Activated naive CD8-positive, alpha-beta T cell treated with anti-CD3 and anti-CD28 coated beads for 36 hours (primary cell): ENCODE data around the gene USP14. TPM values are rescaled to one million over a fixed set of nuclear protein-coding genes. Genes with fewer than 3 reads are reported as not detected.
"Not testable (repeated sequence)": the region's sequence is repeated elsewhere in the genome, so short reads cannot be mapped to it uniquely, and the experiment has no call there.

ENCODE experiments used
- DNase-seq: peaks from one replicate; pipeline ENCODE4 v3.0.0; 2021
- H3K27ac Mint-ChIP-seq: one replicate; pipeline ENCODE4 v1.8.0; 2022; ENCODE audit warnings: mild to moderate bottlenecking, moderate library complexity, mixed read lengths
- H3K27me3 Mint-ChIP-seq: one replicate; pipeline ENCODE4 v1.8.0; 2022; ENCODE audit warnings: mild to moderate bottlenecking, mixed read lengths
- H3K36me3 Mint-ChIP-seq: one replicate; pipeline ENCODE4 v1.8.0; 2021; ENCODE audit warnings: mild to moderate bottlenecking, mixed read lengths
- H3K4me1 Mint-ChIP-seq: one replicate; pipeline ENCODE4 v1.8.0; 2021; ENCODE audit warnings: mixed read lengths
- H3K4me3 Mint-ChIP-seq: one replicate; pipeline ENCODE4 v1.8.0; 2022; ENCODE audit warnings: mild to moderate bottlenecking, moderate library complexity, mixed read lengths
- H3K9me3 Mint-ChIP-seq: one replicate; pipeline ENCODE4 v1.8.0; 2022; ENCODE audit warnings: mixed read lengths
- total RNA-seq, 2 experiments: library from RNA; stranded (reverse); gene quantifications; one replicate each; pipeline ENCODE4 v1.2.3, GENCODE V29; 2021

Gene USP14
- total RNA-seq, 2 experiments from 2014 or later: 116 to 121 TPM

DNA sequence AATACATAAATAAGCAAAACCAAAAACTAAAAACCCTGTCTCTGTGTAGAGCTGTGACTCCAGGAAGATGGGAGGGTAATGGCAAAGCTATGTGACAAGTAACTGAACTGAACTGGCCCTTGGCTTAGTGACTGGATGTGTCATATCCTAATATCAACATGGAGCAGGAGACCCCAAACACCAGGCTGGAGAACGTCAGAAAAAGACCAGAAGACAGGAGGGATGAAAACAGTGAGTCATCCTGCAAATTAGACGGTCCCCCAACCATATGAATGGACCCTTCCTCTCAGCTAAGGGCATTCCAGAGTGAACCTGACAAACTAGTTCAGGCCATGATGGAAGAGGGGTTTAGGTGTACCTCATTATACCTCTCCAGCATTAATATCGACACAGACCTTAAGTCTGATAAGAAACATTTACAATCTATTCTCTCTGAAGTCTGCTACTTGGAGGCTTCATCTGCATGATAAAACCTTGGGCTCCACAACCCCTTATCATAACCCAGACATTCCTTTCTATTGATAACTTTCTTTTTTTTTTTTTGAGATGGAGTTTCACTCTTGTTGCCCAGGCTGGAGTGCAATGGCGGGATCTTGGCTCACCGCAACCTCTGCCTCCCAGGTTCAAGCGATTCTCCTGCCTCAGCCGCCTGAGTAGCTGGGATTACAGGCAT is 15.6 kb upstream of the USP14 start:
- H3K4me3 Mint-ChIP-seq, DNase-seq, H3K9me3 Mint-ChIP-seq, H3K27me3 Mint-ChIP-seq, H3K36me3 Mint-ChIP-seq, H3K27ac Mint-ChIP-seq, H3K4me1 Mint-ChIP-seq: not testable (repeated sequence)

DNA sequence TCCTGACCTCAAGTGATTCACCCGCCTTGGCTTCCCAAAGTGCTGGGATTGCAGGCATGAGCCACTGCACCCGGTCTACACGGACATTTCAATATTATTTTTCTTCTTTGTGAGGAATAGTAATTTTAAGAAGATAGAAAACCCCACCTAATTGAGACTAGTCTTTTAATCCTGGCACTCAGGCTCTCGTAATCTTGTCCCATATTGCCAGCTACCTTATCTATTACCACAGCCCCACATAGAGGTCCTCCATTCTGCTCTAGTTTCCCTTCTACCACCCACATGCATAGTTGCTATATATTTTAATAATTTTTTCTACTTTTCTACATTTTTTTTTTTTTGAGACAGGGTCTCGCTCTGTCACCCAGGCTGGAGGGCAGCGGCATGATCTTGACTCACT is 9.5 kb upstream of the USP14 start:
- H3K9me3 Mint-ChIP-seq: no peaks in the 10 kb centered on the region

DNA sequence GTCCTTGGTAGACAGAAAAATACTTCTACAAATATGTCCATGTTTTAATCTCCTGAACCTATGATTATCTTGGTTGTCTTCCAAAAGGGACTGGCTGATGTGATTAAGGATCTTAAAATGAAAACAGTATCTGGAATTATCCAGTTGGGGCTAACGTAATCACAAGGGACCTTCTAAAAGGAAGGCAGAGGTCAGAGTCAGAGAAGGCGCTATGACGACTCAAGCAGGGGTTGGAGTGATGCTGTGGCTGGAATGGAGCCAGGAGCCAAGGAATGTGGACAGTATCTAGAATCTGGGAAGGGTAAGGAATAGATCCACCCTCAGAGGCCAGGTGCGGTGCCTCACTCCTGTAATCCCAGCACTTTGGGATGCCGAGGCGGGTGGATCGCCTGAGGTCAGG is 4.2 kb upstream of the USP14 start:
- Mint-ChIP-seq H3K4me3 (no peak overlapping the region), H3K36me3 (no peaks in the 10 kb centered on the region), H3K4me1 (peaks cover 5% of the 10 kb centered on the region), H3K9me3 (no peaks in the 10 kb centered on the region), H3K27me3 (peaks cover 4% of the 10 kb centered on the region), H3K27ac (no peak overlapping the region)
- DNase-seq: no peak

More for the DNA sequence above, 9.5 kb upstream of the USP14 start:
- Mint-ChIP-seq H3K27ac (no peak overlapping the region), H3K4me1 (no peaks in the 10 kb centered on the region), H3K36me3 (no peaks in the 10 kb centered on the region), H3K27me3 (peaks cover 8% of the 10 kb centered on the region), H3K4me3 (no peak overlapping the region)
- DNase-seq: no peak

DNA sequence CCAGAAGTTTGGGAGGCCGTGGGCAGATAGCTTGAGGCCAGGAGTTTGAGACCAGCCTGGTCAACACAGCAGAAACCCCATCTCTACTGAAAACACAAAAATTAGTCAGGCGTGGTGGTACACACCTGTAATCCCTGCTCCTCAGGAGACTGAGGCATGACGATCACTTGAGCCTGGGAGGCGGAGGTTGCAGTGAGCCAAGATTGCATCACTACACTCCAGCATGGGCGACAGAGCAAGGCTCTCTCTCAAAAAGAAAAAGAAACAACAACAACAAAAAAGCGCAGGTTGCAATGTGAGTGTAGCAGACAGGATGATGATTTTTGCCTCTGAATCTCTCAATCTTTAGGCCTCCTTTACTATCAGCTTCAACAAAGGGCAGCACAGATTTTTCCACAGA is 2.7 kb upstream of the USP14 start:
- no peaks in the 10 kb centered on the region for H3K27me3 Mint-ChIP-seq
- no peak overlapping the region for H3K4me3 Mint-ChIP-seq
- H3K9me3 Mint-ChIP-seq: no peaks in the 10 kb centered on the region
- peaks cover 3% of the 10 kb centered on the region for H3K36me3 Mint-ChIP-seq
- H3K27ac Mint-ChIP-seq: no peak overlapping the region
- DNase-seq: no peak
- H3K4me1 Mint-ChIP-seq: peaks cover 11% of the 10 kb centered on the region

DNA sequence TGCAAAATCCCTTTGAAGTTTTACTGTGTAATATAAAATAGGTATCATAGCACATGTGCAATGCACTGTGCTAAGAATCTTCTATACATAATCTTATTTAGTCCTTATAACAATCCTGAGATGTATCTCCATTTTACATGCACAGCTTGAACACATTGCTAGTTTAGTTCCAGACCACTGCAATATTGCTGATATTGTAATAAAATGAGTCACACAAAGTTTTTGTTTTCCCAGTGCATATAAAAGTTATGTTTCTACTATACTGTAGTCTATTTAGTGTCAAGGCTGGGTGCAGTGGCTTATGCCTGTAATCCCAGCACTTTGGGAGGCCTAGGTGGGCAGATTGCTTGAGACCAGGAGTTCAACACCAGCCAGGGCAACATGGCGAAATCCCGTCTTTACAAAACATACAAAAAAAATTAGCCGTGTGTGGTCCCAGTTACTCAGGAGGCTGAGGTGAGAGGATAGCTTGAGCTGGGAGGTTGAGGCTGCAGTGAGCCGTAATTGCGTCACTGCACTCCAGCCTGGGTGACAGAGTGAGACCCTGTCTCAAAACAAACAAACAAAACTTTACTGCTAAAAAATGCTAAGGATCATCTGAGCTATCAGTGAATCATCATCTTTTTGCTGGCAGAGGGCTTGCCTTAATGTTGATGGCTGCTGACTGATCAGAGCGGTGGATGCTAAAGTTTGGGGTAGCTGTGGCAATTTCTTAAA is 1.7 kb upstream of the USP14 start:
- no peak overlapping the region for H3K4me3 Mint-ChIP-seq
- H3K9me3 Mint-ChIP-seq: no peaks in the 10 kb centered on the region
- no peaks in the 10 kb centered on the region for H3K27me3 Mint-ChIP-seq
- peaks cover 19% of the 10 kb centered on the region for H3K4me1 Mint-ChIP-seq
- DNase-seq: no peak
- no peak overlapping the region for H3K27ac Mint-ChIP-seq
- peaks cover 7% of the 10 kb centered on the region for H3K36me3 Mint-ChIP-seq

DNA sequence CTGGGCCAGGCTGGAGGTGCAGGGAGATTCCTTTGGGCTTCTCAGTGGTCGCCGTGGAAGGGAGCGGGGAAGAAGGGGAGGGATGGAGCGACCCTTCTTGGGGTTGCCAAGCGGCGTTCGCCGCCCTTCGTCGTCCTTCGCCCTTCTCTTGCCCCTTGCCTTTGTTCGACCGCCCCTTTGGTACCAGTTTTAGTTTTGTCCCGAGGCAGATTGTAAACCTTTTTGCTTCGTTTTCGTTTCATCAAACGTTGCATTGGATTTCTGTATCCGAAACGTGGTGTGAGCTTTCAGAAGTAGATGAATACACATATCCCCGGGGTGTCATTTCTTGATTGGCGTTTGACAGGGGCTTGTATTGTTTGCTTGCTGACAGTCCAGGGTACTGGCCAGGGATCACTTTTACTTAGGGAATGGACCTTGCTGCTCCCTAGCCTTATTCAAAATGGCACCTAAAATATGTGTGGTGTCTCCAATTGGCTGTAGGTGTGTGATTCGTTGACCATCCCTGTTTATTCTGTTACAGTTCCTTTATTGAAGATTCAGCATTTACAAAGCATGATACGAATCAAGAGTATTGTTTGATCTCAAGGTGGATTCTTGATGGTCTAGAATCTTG is 788 bp downstream of the USP14 start:
- no peak for DNase-seq
- H3K4me3 Mint-ChIP-seq: peak overlapping the region; percentile 95

DNA sequence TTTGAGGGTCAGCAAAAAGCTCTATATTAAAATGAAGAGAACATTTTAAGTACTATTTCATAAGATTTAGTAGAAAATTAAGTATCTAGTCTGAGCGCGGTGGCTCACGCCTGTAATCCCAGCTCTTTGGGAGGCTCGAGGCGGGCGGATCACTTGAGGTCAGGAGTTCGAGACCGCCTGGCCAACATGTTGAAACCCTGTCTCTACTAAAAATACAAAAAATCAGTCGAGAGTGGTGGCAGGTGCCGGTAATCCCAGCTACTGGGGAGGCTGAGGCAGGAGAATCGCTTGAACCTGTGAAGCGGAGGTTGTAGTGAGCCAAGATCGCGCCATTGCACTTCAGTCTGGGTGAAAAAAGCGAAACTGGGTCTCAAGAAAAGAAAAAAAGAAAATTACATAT is 1.6 kb downstream of the USP14 start:
- no peaks in the 10 kb centered on the region for H3K27me3 Mint-ChIP-seq
- no peak for DNase-seq
- peaks cover 28% of the 10 kb centered on the region for H3K4me1 Mint-ChIP-seq
- H3K27ac Mint-ChIP-seq: peak overlapping the region; percentile 93
- H3K4me3 Mint-ChIP-seq: peak overlapping the region; percentile 95
- H3K9me3 Mint-ChIP-seq: no peaks in the 10 kb centered on the region
- H3K36me3 Mint-ChIP-seq: peaks cover 20% of the 10 kb centered on the region

More for the DNA sequence above, 788 bp downstream of the USP14 start:
- peak overlapping the region; percentile 93 for H3K27ac Mint-ChIP-seq
- no peaks in the 10 kb centered on the region for H3K9me3 Mint-ChIP-seq
- no peaks in the 10 kb centered on the region for H3K27me3 Mint-ChIP-seq
- H3K36me3 Mint-ChIP-seq: peaks cover 17% of the 10 kb centered on the region
- H3K4me1 Mint-ChIP-seq: peaks cover 27% of the 10 kb centered on the region

DNA sequence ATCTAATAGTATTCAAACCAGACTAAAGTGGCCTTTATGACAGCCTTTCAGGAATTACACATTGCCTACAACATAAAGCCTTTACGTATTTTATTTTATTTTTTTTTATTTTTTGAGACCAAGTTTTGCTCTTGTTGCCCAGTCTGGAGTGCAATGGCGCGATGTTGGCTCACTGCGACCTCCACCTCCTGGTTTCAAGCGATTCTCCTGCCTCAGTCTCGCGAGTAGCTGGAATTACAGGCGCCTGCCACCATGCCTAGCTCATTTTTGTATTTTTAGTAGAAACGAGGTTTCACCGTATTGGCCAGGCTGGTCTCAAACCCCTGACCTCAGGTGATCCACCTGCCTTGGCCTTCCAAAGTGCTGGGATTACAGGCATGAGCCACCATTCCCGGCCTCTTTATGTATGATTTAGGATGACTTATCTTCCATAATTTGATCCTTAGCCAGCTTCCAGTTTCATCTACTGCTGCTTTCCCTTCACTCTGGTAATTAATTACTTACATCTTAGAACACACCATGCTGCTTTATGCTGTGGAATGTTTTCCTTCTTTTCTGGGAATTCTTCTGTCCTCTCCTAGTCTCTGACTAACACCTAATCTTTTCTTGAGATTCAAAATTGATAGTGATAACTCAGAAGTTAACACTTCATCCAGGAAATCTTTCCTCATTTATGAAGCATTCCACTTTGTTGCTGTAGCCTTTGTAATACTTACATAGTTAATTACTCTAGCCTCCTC is 2.6 kb downstream of the USP14 start:
- H3K9me3 Mint-ChIP-seq: no peaks in the 10 kb centered on the region
- peaks cover 23% of the 10 kb centered on the region for H3K36me3 Mint-ChIP-seq
- H3K4me3 Mint-ChIP-seq: peak overlapping the region; percentile 51
- DNase-seq: no peak
- no peaks in the 10 kb centered on the region for H3K27me3 Mint-ChIP-seq
- H3K27ac Mint-ChIP-seq: peak overlapping the region; percentile 57
- H3K4me1 Mint-ChIP-seq: peaks cover 29% of the 10 kb centered on the region

DNA sequence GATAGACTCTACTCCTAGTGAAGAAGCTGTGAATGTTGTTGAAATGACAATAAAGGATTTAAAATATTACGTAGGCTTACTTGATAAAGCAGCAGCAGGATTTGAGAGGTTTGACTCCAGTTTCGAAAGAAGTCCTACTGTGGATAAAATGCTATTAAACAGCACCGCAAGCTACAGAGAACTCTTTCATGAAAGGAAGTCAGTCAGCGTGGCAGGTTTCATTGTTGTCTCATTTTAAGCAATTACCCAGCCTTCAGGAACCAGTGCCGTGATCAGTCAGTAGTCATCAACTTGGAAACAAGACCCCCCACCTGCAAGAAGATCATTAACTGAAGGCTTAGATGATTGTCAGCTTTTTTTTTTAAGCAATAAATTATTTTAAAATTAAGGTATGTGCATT is 14.0 kb downstream of the USP14 start:
- no peaks in the 10 kb centered on the region for H3K9me3 Mint-ChIP-seq
- no peak overlapping the region for H3K4me3 Mint-ChIP-seq
- peaks cover 35% of the 10 kb centered on the region for H3K36me3 Mint-ChIP-seq
- H3K4me1 Mint-ChIP-seq: peaks cover 9% of the 10 kb centered on the region
- DNase-seq: no peak
- H3K27ac Mint-ChIP-seq: no peak overlapping the region
- no peaks in the 10 kb centered on the region for H3K27me3 Mint-ChIP-seq

DNA sequence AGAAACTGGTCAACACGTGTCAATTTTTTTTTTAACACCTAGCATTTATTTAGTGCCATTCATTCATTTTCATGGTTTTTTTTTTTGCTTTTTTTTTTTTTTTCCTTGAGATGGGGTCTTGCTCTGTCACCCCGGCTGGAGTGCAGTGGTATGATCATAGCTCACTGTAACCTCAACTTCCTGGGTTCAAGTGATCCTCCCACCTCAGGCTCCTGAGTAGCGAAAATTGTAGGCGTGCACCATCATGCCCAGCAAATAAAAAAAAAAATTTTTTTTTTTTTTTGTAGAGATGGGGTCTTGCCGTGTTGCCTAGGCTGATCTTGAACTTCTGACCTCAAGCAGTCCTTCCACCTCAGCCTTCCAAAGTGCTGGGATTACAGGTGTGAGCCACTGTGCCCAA is 21.1 kb downstream of the USP14 start:
- peaks cover 26% of the 10 kb centered on the region for H3K4me1 Mint-ChIP-seq
- H3K9me3 Mint-ChIP-seq: no peaks in the 10 kb centered on the region
- H3K27ac Mint-ChIP-seq: no peak overlapping the region
- DNase-seq: no peak
- peaks cover 29% of the 10 kb centered on the region for H3K36me3 Mint-ChIP-seq
- H3K27me3 Mint-ChIP-seq: no peaks in the 10 kb centered on the region
- H3K4me3 Mint-ChIP-seq: no peak overlapping the region

DNA sequence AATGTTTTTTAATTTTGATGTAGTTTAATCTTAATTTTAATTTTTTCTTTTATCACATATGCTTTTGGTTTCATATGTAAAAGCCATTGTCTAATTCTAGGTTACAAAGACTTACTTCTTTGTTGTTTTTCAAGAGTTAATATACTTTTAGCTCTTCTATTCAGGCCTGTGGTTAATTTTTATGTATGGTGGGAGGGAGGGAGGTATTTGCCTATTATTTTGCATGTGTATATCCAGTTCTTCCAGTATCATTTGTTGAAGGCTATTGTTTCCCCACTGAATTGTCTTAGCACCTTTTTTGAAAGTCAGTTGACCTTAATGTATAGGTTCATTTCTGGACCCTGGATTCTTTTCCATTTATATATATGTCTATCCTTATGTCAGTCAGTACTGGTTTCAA is 23.4 kb downstream of the USP14 start:
- Mint-ChIP-seq H3K27ac (no peak overlapping the region), H3K4me3 (no peak overlapping the region), H3K27me3 (no peaks in the 10 kb centered on the region), H3K4me1 (peaks cover 19% of the 10 kb centered on the region), H3K9me3 (no peaks in the 10 kb centered on the region), H3K36me3 (peaks cover 26% of the 10 kb centered on the region)
- DNase-seq: no peak

DNA sequence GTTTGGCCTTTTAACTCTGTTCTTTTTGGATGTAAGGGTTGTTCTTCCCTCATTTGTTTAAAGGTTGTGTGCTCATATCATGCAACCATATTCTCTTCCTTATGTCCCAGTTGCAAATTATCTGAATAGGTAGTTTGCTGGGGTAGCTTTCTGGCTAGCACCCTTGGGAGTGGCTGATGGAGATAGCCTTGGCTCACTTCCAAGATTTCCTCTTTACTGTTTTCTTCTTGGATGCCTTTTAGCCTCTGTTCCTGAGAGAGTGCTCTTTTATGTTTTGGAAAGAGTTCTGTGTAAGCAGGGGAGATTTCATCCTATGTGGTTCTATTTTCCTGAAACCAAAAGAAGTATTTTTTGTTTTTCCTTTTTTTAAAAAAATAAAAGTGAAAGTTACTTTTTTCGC is 25.4 kb downstream of the USP14 start:
- no peaks in the 10 kb centered on the region for H3K27me3 Mint-ChIP-seq
- no peak overlapping the region for H3K4me3 Mint-ChIP-seq
- no peak for DNase-seq
- no peak overlapping the region for H3K27ac Mint-ChIP-seq
- peaks cover 13% of the 10 kb centered on the region for H3K4me1 Mint-ChIP-seq
- H3K36me3 Mint-ChIP-seq: peaks cover 22% of the 10 kb centered on the region
- H3K9me3 Mint-ChIP-seq: no peaks in the 10 kb centered on the region

DNA sequence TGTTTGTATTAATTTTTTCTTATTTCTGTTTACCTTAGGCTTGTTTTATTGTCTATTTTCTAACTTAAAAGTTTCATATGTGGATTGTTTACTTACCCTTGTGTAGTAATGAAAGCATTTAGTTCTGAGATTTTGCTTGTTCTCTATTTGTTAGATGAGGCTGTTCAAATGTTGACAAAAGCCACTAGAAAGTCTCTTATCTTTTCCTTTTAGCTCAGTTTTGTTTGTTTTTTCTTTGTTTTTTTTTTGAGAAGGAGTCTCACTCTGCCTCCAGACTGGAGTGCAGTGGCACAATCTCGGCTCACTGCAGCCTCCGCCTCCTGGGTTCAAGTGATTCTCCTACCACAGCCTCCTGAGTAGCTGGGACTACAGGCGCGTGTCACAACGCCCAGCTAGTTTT is 30.9 kb downstream of the USP14 start:
- no peak overlapping the region for H3K27ac Mint-ChIP-seq
- peaks cover 12% of the 10 kb centered on the region for H3K36me3 Mint-ChIP-seq
- H3K27me3 Mint-ChIP-seq: no peaks in the 10 kb centered on the region
- H3K4me1 Mint-ChIP-seq: peaks cover 16% of the 10 kb centered on the region
- no peak for DNase-seq
- H3K4me3 Mint-ChIP-seq: no peak overlapping the region
- H3K9me3 Mint-ChIP-seq: no peaks in the 10 kb centered on the region

DNA sequence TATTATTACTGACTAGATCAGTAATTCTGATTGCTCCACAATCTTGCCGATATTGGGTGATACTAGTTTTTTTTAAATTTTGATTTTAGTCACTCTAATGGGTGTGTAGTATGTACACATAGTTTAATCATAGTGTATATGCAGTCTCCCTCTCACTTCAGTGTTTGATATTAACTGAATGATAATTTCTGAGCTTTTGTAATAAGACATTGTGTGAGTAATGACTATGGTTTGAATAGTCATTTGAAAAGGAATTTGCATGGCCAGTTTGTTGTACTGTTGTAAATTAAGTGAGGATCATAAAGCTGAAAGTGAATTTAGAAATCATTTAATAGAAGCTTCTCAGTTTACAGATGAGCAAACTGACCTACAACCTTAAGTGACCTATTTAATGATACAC is 33.4 kb downstream of the USP14 start:
- H3K4me1 Mint-ChIP-seq: peaks cover 16% of the 10 kb centered on the region
- H3K9me3 Mint-ChIP-seq: no peaks in the 10 kb centered on the region
- no peaks in the 10 kb centered on the region for H3K27me3 Mint-ChIP-seq
- DNase-seq: no peak
- no peak overlapping the region for H3K27ac Mint-ChIP-seq
- H3K4me3 Mint-ChIP-seq: no peak overlapping the region
- H3K36me3 Mint-ChIP-seq: peaks cover 16% of the 10 kb centered on the region

DNA sequence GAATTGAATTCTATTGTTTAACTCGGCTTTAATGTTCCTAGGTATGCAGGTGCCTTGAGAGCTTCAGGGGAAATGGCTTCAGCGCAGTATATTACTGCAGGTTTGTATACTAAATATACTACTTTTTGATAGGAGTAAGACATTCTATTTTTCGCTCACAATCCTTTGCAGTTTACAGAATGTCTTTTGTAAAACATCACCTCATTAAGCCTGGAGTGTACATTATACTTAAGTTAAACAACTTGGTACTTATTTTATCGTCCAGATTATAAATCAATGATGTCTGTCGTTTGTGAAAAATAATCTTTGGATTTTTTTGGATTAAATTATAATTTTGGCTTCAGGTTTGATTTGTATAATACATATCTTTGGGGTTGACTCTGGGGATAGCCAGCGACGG is 34.4 kb downstream of the USP14 start:
- Mint-ChIP-seq H3K4me1 (peaks cover 13% of the 10 kb centered on the region), H3K4me3 (no peak overlapping the region), H3K9me3 (no peaks in the 10 kb centered on the region), H3K27me3 (no peaks in the 10 kb centered on the region), H3K27ac (no peak overlapping the region), H3K36me3 (peaks cover 20% of the 10 kb centered on the region)
- no peak for DNase-seq
